Stimulated activated CD4-positive, alpha-beta T cell treated with anti-CD3 and anti-CD28 coated beads, Interleukin-1b, Interleukin-23, amount 100 ng/mL, for 4 hours (primary cell): ENCODE measurements around the gene NPAS1.
"Not testable (repeated sequence)": the region's sequence is repeated elsewhere in the genome, so short reads cannot be mapped to it uniquely, and the experiment has no call there.

ENCODE experiments used
- DNase-seq, 2 donors: peaks; one replicate each; pipeline ENCODE4 v3.0.0-alpha.2; 2020; ENCODE audit warnings: low read depth in 2 of 2

NPAS1 gene

GRCh38 chr19:46990991-46991676, 28.5 kb upstream of the NPAS1 start:
- peak; percentile 52 to 55 for DNase-seq

DNA sequence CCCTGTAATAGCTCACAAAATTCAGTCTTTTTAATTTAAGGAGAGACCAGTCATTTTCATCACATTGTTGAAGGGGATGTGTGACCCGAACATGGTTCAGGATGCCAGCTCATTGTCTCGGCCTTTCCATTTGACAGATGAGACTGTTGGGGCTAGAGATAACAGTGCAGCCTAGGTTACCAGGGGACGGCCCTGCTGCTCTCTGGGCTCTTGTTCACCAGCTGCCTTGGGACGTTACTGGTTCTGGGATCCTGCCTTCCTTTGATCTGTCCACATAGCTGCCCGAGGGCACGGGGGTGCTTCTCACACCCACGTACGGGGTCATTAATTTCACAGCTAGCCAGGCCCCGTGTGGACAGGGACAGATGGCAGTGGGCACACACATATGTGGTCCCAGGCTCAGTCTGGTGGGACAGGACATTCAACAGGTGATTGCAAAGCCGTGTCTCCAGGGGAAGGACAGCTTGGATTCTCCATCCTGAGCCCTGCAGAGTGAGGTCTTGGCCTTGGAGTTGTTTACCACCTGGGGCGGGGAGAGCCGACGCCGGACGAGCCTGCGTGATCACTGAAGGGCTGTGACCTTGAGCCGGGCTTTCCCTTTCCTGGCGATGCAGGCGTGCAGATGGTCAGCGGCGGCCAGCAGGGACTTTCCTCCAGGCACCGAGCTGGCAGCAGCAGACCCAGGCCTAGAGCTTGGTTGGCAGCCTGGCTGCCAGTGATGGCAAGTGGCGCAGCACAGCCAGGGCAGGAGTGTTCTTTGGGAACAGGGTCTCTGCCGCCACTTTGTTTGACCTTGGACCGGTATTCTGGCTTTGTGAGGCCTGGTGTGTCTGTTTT, 26.7 kb upstream of the NPAS1 start:
- DNase-seq, result no peak

DNA sequence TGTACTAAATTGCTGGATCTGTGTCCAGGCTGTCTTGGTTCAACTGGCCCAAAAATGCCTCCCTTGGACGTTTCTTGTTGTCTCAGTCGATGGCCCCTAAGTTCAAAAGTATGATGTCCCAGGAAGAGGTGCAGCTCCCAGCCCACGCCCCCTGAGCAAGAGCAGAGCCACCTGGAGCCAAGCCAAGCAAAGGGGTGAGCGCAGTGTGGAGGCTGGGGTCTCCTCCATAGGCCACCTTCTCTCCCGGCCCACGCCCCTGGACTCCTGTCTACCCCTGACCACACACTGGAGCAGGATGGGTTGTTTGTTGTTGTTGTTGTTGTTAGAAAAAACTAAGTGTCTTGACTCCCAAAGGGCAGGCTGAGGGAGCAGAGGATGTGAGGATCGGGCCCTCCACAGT, 26.0 kb upstream of the NPAS1 start:
- no peak for DNase-seq

GRCh38 chr19:46994141-46994686, 25.4 kb upstream of the NPAS1 start:
- no peak for DNase-seq

- no peak for DNase-seq
Observed at GRCh38 chr19:46995492-46995891, 24.1 kb upstream of the NPAS1 start.

- no peak for DNase-seq
Observed at GRCh38 chr19:46998445-46999125, 21.1 kb upstream of the NPAS1 start.

- DNase-seq, result no peak
Observed at GRCh38 chr19:46999377-46999776, 20.3 kb upstream of the NPAS1 start.

- DNase-seq, result no peak
Observed at GRCh38 chr19:46999878-47000277, 19.8 kb upstream of the NPAS1 start.

- no peak for DNase-seq
Observed at GRCh38 chr19:47000373-47000772, 19.3 kb upstream of the NPAS1 start.

- no peak for DNase-seq
Observed at GRCh38 chr19:47001584-47001983, 18.1 kb upstream of the NPAS1 start.

DNA sequence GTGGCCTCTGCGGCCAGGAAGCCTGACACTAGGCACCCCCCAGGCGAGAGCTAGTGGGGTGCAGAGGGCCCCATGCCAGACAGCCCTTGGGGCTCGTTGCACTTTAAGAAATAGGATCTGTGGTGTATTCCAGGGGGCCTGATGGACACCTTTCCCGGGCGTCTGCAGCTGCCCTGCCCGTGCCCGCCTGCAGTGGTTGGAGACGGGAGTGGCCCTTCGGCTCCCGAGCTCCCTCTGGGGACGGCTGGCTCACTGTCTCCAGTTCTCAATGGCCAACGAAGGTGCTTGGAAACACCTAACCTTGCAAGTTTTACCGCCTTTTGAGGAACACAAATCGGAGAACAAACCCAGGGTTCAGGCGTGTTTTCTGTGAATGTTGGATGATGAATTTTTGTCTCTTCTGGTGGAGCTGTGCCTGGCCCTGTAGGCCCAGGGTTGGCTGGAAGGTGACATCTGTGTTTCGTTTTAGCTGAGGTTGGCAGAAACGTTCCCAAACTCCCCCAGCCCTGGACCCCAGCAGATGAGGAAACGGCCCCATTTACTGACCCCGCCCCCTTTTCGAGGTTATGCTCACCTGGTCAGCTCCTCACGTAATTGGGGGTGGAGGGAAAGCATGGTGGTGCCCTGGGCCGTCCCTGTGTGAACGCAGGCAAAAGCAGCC, 17.4 kb upstream of the NPAS1 start:
- DNase-seq, result no peak

DNA sequence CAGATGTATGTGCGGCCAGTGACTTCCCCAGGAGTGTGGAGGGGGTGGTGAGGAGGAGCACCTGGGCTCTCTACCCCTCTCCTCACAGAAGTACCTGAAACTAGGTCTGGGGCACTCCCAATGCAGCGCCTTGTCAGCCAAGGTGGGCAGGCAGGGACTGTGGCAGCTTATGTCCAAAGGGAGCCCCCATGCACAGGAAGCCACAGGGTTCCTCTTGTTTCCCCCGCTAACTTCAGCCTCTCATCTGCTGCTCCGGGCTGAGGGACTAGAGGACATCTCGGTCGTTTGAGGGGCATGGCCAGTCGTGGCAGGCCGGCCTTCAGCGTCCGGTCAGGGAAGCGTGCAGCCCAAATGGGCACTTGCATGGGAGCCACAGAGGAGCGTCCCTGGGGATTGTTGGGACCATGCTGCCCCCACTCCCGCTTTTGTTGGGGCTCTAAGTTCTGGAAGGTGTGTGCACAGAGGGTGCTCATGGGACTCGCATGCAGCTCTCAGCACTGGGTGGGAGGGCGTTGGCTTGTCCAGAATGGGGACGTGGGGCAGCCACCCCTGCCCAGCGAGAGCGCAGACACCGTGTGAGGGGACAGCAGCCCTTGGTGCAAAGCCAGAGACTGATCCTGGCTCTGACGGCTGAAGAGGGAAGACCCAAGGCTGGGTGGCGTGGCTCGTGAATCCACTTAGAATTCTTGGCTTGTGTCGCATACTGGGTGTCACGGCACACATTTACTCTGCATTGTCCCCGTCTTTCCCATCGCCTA, 16.6 kb upstream of the NPAS1 start:
- no peak for DNase-seq

- no peak for DNase-seq
Observed at GRCh38 chr19:47003611-47004465, 15.8 kb upstream of the NPAS1 start.

DNA sequence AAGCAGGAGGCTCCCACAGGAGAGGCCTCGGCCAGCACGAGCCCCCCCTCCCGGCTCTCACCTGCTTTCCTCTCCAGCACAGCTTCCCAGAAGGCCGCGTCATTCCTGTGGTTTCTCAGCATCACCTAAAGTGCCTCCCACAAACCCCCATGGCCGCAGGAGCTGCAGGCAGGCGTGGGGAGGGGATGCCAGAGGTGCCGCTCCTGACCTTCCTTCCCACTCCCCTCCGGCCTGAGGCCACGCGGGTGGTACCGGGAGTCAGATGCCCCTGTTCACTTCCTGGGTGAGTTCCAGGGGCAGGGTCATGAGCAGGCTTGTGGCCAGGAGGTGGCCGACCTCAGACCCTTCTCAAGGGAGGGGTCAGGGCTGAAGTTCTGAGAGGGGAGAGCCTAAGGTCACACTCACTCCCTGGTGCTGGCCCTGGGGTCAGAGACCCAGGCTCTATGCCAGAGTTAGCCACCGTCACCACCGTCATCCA, 14.4 kb upstream of the NPAS1 start:
- DNase-seq, result no peak

GRCh38 chr19:47005873-47006272, 13.8 kb upstream of the NPAS1 start:
- no peak for DNase-seq

DNA sequence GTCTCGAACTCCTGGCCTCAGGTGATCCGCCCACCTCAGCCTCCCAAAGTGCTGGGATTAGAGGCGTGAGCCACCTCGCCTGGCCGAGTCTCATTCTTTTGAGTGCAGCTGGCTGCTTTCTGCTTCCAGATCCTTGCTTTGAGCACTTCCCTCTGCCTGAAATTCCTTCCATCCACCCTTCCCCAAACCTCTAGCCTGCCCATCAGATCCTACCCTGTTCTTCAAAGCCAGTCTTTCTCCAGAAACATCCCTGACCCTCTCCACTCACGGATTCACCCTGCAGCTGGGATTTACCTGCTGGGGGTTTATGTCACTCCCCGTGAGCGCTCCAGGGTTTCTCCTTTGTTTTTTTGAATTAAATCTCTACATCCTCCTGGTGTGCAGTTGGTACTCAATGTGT, 13.1 kb upstream of the NPAS1 start:
- DNase-seq, result no peak

DNA sequence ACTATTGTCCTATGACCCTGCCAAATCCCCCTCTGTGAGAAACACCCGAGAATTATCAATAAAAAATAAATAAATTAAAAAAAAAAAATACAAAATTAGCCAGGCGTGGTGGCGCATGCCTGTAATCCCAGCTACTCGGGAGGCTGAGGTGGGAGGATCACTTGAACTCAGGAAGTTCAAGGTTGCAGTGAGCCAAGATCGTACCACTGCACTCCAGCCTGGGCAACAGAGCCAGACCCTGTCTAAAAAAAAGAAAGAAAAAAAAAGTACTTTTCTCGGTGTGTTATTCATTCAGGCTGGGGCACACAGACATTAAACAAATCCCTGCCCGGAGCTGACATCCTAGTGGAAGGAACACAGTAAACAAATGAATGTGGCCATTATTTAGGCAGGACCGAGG, 9.1 kb upstream of the NPAS1 start:
- not testable (repeated sequence) for DNase-seq

GRCh38 chr19:47012617-47013016, 7.0 kb upstream of the NPAS1 start:
- no peak for DNase-seq

- DNase-seq, result peak; percentile 57 to 62
Observed at GRCh38 chr19:47013041-47013517, 6.6 kb upstream of the NPAS1 start.

- no peak for DNase-seq
Observed at GRCh38 chr19:47018923-47019322, 714 bp upstream of the NPAS1 start.
